SK-N-SH treated with all-trans-retinoic acid at 6 μM for 48 hours (cell line): Measurements from ENCODE around the gene GPRASP1.

Source experiments
- ATAC-seq: fragments of 200-7000 bp; cut with Tn5 transposase; 3 replicates; pipeline ENCODE4 v1.9.1; 2020; ENCODE audit warnings: mild to moderate bottlenecking, moderate library complexity
- ARNTL ChIP-seq: fragments of 450-650 bp; formaldehyde crosslinking; IDR thresholded peaks from 2 replicates; pipeline ENCODE4 v1.5.0; 2020; ENCODE audit warnings: low read depth, mild to moderate bottlenecking, moderate library complexity, borderline replicate concordance
- BACH2 ChIP-seq: fragments of 250-450 bp; sonication (Bioruptor Pico); IDR thresholded peaks from 2 replicates; pipeline ENCODE4 v1.9.0; 2021; ENCODE audit warnings: mild to moderate bottlenecking, borderline replicate concordance
- CREB5 ChIP-seq: fragments of 250-450 bp; sonication (Bioruptor Pico); IDR thresholded peaks from 2 replicates; pipeline ENCODE4 v1.5.1; 2020; ENCODE audit warnings: low read depth, mild to moderate bottlenecking, moderate library complexity
- CSRNP3 ChIP-seq: fragments of 250-450 bp; sonication (Bioruptor Pico); IDR thresholded peaks from 2 replicates; pipeline ENCODE4 v1.5.1; 2021; ENCODE audit warnings: mild to moderate bottlenecking, moderate library complexity
- ESRRG ChIP-seq: fragments of 250-450 bp; sonication (Bioruptor Pico); IDR thresholded peaks from 2 replicates; pipeline ENCODE4 v1.6.1; 2021; ENCODE audit warnings: mild to moderate bottlenecking
- ISL1 ChIP-seq: fragments of 250-450 bp; sonication (Bioruptor Pico); IDR thresholded peaks from 2 replicates; pipeline ENCODE4 v2.1.2; 2022; ENCODE audit warnings: mild to moderate bottlenecking, moderate library complexity
- OSR1 ChIP-seq: fragments of 250-450 bp; sonication (Bioruptor Pico); IDR thresholded peaks from 2 replicates; pipeline ENCODE4 v1.8.0; 2022; ENCODE audit warnings: moderate library complexity, mild to moderate bottlenecking, inconsistent platforms
- POU6F1 ChIP-seq: fragments of 250-450 bp; sonication (Bioruptor Pico); IDR thresholded peaks from 2 replicates; pipeline ENCODE4 v1.8.0; 2021; ENCODE audit warnings: low read depth, mild to moderate bottlenecking, moderate library complexity, borderline replicate concordance
- PPARA ChIP-seq: fragments of 250-450 bp; sonication (Bioruptor Pico); IDR thresholded peaks from 2 replicates; pipeline ENCODE4 v1.5.0; 2020; ENCODE audit warnings: mild to moderate bottlenecking, borderline replicate concordance
- RARB ChIP-seq: fragments of 250-450 bp; sonication (Bioruptor Pico); IDR thresholded peaks from 2 replicates; pipeline ENCODE4 v1.8.0; 2021; ENCODE audit warnings: mild to moderate bottlenecking, moderate library complexity
- TCF4 ChIP-seq: fragments of 250-450 bp; sonication (Bioruptor Pico); IDR thresholded peaks from 2 replicates; pipeline ENCODE4 v1.8.0; 2021; ENCODE audit warnings: mild to moderate bottlenecking, moderate library complexity, borderline replicate concordance
- TOX ChIP-seq: fragments of 250-450 bp; sonication (Bioruptor Pico); IDR thresholded peaks from 2 replicates; pipeline ENCODE4 v1.8.0; 2021; ENCODE audit warnings: mild to moderate bottlenecking, moderate library complexity, borderline replicate concordance
- TSHZ2 ChIP-seq: fragments of 250-450 bp; sonication (Bioruptor Pico); IDR thresholded peaks from 2 replicates; pipeline ENCODE4 v1.5.0; 2020; ENCODE audit warnings: mild to moderate bottlenecking, moderate library complexity
- ZC3H10 ChIP-seq: fragments of 250-450 bp; sonication (Bioruptor Pico); IDR thresholded peaks from 2 replicates; pipeline ENCODE4 v1.5.1; 2021; ENCODE audit warnings: mild to moderate bottlenecking, moderate library complexity
- ZFP3 ChIP-seq: fragments of 250-450 bp; sonication (Bioruptor Pico); IDR thresholded peaks from 2 replicates; pipeline ENCODE4 v1.5.0; 2020; ENCODE audit warnings: mild to moderate bottlenecking, moderate library complexity
- ZNF565 ChIP-seq: fragments of 450-650 bp; formaldehyde crosslinking; conservative IDR thresholded peaks from 2 replicates; pipeline ENCODE4 v1.5.0; 2020; ENCODE audit warnings: low read depth, mild to moderate bottlenecking, moderate library complexity
- ZNF70 ChIP-seq: fragments of 450-650 bp; formaldehyde crosslinking; IDR thresholded peaks from 2 replicates; pipeline ENCODE4 v1.5.0; 2020; ENCODE audit warnings: mild to moderate bottlenecking, moderate library complexity

The GPRASP1 gene

GRCh38 chrX:102606115-102606514 lies 45.2 kb upstream of the GPRASP1 start:
- ATAC-seq, result no peak
- TF ChIP-seq POU6F1 (CRISPR knock-in tag) (no peak), ISL1 (CRISPR knock-in tag) (no peak), ZNF565 (CRISPR knock-in tag) (no peak), BACH2 (CRISPR knock-in tag) (no peak), OSR1 (CRISPR knock-in tag) (no peak), ZFP3 (CRISPR knock-in tag) (no peak)

GRCh38 chrX:102610905-102611304 lies 40.4 kb upstream of the GPRASP1 start:
- no peak for ATAC-seq
- TF ChIP-seq TSHZ2 (no peak), TOX (CRISPR knock-in tag) (no peak), PPARA (CRISPR knock-in tag) (no peak), ARNTL (CRISPR knock-in tag) (no peak), ZNF70 (CRISPR knock-in tag) (no peak), ZFP3 (CRISPR knock-in tag) (no peak), RARB (CRISPR knock-in tag) (no peak), ESRRG (CRISPR knock-in tag) (no peak), TCF4 (no peak), BACH2 (CRISPR knock-in tag) (no peak), ISL1 (CRISPR knock-in tag) (no peak), CREB5 (CRISPR knock-in tag) (no peak), ZC3H10 (CRISPR knock-in tag) (no peak), POU6F1 (CRISPR knock-in tag) (no peak), OSR1 (CRISPR knock-in tag) (no peak), ZNF565 (CRISPR knock-in tag) (no peak)
- TF ChIP-seq, all 23 proteins: peak for 0

- TF ChIP-seq CSRNP3 (CRISPR knock-in tag) (no peak), TSHZ2 (no peak)
- ATAC-seq, result no peak
Measured at GRCh38 chrX:102624105-102624504, 27.2 kb upstream of the GPRASP1 start.
